GM20000 (cell line): ENCODE measurements around the gene UTP15.

Experiments used
- DNase-seq: peaks from one replicate; pipeline ENCODE4 v3.0.0; 2012; ENCODE audit warnings: low spot score
- TF ChIP-seq, protein P1 (sequence below): IDR thresholded peaks from 2 replicates; pipeline ENCODE4 v1.5.1; 2012; ENCODE audit warnings: mild to moderate bottlenecking, control low read depth; ENCODE audit errors: extremely low read depth, missing control alignments

Gene UTP15

DNA sequence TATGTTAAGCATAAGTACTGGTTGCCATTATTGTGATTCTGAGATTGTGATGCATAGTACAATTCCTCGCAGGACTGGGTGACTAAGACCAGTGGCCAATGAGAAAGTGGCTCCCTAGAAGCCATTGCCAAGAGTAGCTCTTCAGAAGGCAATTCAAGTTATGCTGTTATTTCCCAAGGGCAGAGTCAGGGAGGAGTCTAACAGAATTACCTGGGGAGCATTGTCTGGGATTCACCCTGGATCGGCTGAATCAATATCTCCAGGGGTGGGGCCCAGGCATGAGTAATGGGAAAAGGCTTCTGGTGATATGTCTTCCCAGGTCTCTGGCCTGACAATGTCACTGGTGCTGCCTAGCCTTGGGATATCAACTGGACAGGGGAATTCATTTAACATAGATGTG, 49.5 kb downstream of the UTP15 start:
- TF ChIP-seq, protein P1, sequence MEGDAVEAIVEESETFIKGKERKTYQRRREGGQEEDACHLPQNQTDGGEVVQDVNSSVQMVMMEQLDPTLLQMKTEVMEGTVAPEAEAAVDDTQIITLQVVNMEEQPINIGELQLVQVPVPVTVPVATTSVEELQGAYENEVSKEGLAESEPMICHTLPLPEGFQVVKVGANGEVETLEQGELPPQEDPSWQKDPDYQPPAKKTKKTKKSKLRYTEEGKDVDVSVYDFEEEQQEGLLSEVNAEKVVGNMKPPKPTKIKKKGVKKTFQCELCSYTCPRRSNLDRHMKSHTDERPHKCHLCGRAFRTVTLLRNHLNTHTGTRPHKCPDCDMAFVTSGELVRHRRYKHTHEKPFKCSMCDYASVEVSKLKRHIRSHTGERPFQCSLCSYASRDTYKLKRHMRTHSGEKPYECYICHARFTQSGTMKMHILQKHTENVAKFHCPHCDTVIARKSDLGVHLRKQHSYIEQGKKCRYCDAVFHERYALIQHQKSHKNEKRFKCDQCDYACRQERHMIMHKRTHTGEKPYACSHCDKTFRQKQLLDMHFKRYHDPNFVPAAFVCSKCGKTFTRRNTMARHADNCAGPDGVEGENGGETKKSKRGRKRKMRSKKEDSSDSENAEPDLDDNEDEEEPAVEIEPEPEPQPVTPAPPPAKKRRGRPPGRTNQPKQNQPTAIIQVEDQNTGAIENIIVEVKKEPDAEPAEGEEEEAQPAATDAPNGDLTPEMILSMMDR, result no peak
- no peak for DNase-seq

DNA sequence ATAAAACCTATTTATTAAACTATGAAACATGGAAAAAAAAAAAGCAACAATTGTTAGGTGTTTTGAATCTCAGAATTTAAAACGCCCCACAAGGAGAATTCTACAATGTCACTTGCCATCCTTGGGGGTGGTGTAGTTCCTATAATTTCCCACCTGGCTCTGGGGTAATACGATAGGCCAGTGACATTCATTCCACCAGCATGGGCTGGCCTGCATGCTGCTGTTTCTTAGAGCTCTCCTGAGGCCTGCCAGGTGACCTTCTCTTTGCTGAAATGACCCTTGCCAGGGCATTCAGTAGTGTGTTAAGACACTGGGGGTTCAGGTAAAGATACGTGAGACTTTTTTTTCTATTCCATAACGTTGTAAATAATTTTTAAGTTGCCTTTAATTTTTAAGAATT, 50.4 kb downstream of the UTP15 start:
- TF ChIP-seq, protein P1, result no peak

DNA sequence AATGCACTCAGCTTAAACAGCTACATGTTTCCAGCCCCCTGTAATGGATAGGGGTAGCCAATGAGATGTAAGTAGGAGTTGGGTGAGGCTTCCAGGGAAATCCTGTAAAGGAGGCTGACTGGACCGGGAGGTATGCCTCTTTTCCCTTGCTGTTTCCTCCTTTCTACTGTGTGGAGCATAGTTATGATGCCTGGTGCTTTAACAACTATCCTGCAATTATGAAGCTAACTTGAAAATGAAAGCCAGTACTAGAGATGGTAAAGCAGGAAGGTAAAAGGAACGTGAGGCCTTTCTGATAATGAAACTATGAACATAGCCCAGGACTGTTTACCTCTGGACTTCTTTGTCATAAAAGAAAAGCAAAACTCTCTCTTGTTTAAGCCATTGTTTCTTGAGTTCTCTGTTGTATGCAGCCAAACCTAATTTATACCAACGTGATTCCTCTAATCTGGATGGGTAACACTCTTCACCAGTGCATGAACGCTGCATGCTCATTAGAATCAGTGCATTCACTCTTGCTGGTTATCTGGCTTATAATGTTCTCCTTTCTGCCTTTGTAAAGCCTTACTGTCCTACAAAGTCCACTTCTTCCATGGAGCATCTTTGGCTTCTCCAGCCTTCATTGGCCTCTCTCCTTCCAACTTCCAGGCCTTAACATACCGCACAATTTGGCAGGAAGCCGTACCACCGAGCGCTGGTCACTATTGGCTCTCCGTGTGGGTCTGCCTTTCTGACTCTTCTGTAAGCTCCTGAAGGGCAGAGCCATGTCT, 52.2 kb downstream of the UTP15 start:
- no peak for DNase-seq

More for the DNA sequence above, 50.4 kb downstream of the UTP15 start:
- no peak for DNase-seq

DNA sequence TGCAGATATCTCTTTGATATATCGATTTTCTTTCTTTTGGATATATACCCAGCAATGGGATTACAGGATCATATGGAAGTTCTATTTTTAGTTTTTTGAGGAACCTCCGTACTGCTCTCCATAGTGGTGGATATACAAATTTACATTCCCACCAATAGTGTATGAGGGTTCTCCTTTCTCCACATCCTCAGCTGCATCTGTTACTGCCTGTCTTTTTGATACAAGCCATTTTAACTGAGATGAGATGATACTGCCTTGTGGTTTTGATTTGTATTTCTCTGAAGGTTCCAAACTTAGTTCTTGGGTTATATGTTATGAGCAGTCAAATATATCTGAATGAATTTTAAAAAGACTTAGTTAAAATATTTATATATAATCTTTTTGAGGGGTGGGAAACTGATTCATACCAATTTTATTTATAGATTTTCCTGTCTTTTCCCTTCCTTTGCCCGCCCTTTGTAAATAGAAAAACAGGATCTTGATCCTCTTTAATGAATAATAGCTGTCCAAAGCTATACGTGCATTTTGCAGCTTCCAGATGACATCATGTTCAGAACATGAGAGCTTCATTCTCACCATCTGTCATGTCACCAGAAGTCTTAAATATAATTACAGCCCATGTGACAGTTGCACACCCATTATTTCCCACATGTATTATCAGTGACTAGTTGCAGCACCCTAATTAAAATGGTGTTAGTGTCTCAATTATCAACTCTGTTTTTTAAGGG, 54.2 kb downstream of the UTP15 start:
- DNase-seq, result no peak
- TF ChIP-seq, protein P1, result no peak

More for the DNA sequence above, 52.2 kb downstream of the UTP15 start:
- TF ChIP-seq, protein P1, result no peak

DNA sequence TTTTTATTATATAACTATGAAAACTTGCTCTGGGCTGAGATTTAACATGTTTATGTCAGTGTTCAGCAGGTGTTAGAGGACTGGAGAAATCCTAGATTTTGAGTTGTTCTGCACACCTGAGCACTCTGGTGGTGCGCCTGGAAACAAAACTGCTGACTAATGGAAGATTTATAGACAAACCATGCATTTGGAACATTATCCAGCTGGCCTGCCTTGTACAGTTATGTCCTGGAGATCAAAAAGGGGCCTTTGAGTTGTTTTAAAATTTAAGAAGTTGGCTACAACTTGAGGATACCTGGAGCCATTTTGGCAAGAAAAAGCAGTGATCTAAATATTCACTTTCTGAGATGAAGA, 54.8 kb downstream of the UTP15 start:
- TF ChIP-seq, protein P1, result no peak
- no peak for DNase-seq

DNA sequence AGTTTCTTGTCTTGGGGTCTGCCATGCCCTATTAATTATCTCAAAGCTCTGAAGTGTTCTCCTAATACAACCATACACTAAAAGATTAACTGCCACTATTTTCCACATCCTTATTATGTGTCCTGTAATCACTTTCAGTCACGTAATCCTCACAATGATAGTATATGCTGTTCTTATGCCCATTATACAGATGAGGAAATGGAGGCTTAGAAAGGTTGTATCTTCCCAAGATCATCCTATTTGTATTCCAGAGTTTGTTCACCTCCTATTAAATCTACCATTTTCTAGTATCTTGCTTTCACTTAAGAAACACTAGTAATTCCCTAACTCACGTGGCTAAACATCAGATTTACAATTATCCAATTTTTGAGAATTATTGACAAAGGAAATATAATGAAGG, 57.5 kb downstream of the UTP15 start:
- DNase-seq, result no peak
- TF ChIP-seq, protein P1, result no peak

DNA sequence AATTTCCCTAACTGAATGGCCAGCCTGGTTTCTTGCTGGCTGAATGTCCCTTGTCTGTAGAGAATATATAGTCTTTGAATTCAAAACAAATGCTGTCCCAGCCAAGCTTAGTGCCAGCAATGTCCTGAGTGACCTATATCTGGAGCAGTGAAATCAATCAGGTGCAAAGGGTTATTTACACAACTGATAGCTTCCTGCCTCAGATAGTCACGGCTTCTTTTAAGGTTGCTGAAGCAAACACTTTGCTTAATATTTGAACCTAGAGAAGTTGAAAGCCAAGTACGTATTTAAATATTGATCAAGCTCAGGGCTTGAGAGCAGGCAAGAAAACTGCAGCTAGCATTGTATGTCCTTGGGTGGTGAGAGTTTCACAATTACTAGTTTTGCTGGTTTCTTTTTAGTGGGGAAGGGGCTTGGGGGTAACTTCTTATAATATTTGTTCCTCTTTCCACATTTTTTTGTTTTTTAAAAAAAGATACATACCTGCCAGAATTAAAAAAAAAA, 58.4 kb downstream of the UTP15 start:
- DNase-seq, result no peak
- TF ChIP-seq, protein P1, result no peak
